Measurements from ENCODE around the gene UPK2.

DNA sequence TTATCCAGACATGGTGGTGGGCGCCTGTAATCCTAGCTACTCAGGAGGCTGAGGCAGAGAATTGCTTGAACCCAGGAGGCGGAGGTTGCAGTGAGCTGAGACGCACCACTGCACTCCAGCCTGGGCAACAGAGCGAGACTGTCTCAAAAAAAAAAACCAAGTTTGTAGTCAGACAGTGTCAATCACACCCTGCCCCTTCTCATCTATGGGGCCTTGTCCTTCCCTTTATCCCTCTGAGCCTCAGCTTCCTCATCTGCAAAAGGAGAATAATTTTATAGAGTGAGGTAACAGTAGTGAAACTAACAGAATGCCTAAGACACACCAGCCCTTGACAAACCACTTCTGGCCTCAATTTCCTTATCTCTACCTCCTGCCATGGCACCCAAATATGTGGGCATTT, 41.1 kb upstream of the UPK2 start:
- TF ChIP-seq, protein P1, sequence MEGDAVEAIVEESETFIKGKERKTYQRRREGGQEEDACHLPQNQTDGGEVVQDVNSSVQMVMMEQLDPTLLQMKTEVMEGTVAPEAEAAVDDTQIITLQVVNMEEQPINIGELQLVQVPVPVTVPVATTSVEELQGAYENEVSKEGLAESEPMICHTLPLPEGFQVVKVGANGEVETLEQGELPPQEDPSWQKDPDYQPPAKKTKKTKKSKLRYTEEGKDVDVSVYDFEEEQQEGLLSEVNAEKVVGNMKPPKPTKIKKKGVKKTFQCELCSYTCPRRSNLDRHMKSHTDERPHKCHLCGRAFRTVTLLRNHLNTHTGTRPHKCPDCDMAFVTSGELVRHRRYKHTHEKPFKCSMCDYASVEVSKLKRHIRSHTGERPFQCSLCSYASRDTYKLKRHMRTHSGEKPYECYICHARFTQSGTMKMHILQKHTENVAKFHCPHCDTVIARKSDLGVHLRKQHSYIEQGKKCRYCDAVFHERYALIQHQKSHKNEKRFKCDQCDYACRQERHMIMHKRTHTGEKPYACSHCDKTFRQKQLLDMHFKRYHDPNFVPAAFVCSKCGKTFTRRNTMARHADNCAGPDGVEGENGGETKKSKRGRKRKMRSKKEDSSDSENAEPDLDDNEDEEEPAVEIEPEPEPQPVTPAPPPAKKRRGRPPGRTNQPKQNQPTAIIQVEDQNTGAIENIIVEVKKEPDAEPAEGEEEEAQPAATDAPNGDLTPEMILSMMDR (IDR thresholded peaks at IDR 0.05; ENCODE audit: low read length) = no peak
- no peak for TF ChIP-seq EZH2 (IDR thresholded peaks at IDR 0.05; ENCODE audit: borderline replicate concordance, low read length)

All from OCI-LY1 (cell line).